ENCODE data around the gene MOV10L1.

- TF ChIP-seq CTCF (conservative IDR thresholded peaks at IDR 0.05; ENCODE audit: low read length) = no peak
- no peak for TF ChIP-seq EZH2phosphoT487 (IDR thresholded peaks at IDR 0.05; ENCODE audit: borderline replicate concordance, low read depth, low read length)
Measured at GRCh38 chr22:50125029-50125428, 35.2 kb downstream of the MOV10L1 start.
